IMR-90 (cell line): ENCODE measurements around the gene ZNF579. TPM values are rescaled to one million over a fixed set of nuclear protein-coding genes. Genes with fewer than 3 reads are reported as not detected.

Experiments
- ATAC-seq: fragments of 200-7000 bp; cut with Tn5 transposase; 2 replicates; pipeline ENCODE4 v1.9.1; 2020; ENCODE audit warnings: low read depth, mild to moderate bottlenecking, moderate library complexity
- BruUV-seq: library from RNA; stranded (reverse); fragments of 400-500 nt; replicated peaks from 2 replicates; lab custom pipeline; 2021; lab: Mats Ljungman, UMichigan
- CTCF ChIA-PET: fragments of 300-600 bp; formaldehyde crosslinking; extraction: SDS; loops from one replicate; lab custom pipeline; 2021; ENCODE audit warnings: antibody characterized with exemption; lab: Yijun Ruan, JAX
- POLR2A ChIA-PET: fragments of 300-600 bp; sonication (Branson Sonifier 250); formaldehyde crosslinking; loops from one replicate; lab custom pipeline; 2022; ENCODE audit warnings: antibody characterized with exemption; ENCODE audit not compliant: unreplicated experiment; lab: Charles Lee
- DNase-seq: peaks from one replicate; pipeline ENCODE4 v3.0.0; 2013
- H2AFZ ChIP-seq: replicated peaks from 2 replicates; pipeline ENCODE3; 2013; ENCODE audit warnings: low read length, mild to moderate bottlenecking; ENCODE audit not compliant: poor library complexity
- H2AK5ac ChIP-seq: 2 replicates; pipeline ENCODE4 v1.6.1; 2013; ENCODE audit warnings: low read depth, low read length, inconsistent platforms
- H2AK9ac ChIP-seq: replicated peaks from 2 replicates; pipeline ENCODE3; 2013; ENCODE audit warnings: mild to moderate bottlenecking, low read depth, low read length, moderate library complexity; ENCODE audit not compliant: poor library complexity
- H2BK120ac ChIP-seq: 2 replicates; pipeline ENCODE4 v1.6.1; 2013; ENCODE audit warnings: low read depth, low read length, inconsistent platforms
- H2BK15ac ChIP-seq: 3 replicates; pipeline ENCODE4 v1.6.1; 2013; ENCODE audit warnings: low read depth, low read length, inconsistent platforms
- H2BK20ac ChIP-seq: 2 replicates; pipeline ENCODE4 v1.6.1; 2013; ENCODE audit warnings: low read depth, mild to moderate bottlenecking, inconsistent platforms, low read length, moderate library complexity
- H2BK5ac ChIP-seq: 2 replicates; pipeline ENCODE4 v1.6.1; 2013; ENCODE audit warnings: mild to moderate bottlenecking, low read depth, low read length, inconsistent platforms; ENCODE audit not compliant: poor library complexity, severe bottlenecking
- H3K14ac ChIP-seq: replicated peaks from 2 replicates; pipeline ENCODE4 v1.6.1; 2013; ENCODE audit warnings: low read depth, low read length, inconsistent platforms
- H3K18ac ChIP-seq: 2 replicates; pipeline ENCODE4 v1.6.1; 2013; ENCODE audit warnings: low read depth, low read length, control low read depth
- H3K23ac ChIP-seq: 2 replicates; pipeline ENCODE4 v1.6.1; 2013; ENCODE audit warnings: low read depth, low read length, inconsistent platforms
- H3K27ac ChIP-seq: 2 replicates; pipeline ENCODE4 v1.5.1; 2013; ENCODE audit warnings: mild to moderate bottlenecking, control low read depth, low read length; ENCODE audit not compliant: insufficient read depth
- H3K27me3 ChIP-seq: 2 replicates; pipeline ENCODE4 v1.6.1; 2013; ENCODE audit warnings: low read length; ENCODE audit not compliant: control insufficient read depth, insufficient read depth
- H3K36me3 ChIP-seq: 2 replicates; pipeline ENCODE4 v1.6.1; 2013; ENCODE audit warnings: low read length, mixed read lengths; ENCODE audit not compliant: control insufficient read depth, insufficient read depth
- H3K4ac ChIP-seq: 2 replicates; pipeline ENCODE4 v1.6.1; 2013; ENCODE audit warnings: low read depth, low read length, inconsistent platforms
- H3K4me1 ChIP-seq: 2 replicates; pipeline ENCODE4 v1.6.1; 2013; ENCODE audit warnings: low read length, mixed read lengths; ENCODE audit not compliant: control insufficient read depth, insufficient read depth
- H3K4me2 ChIP-seq: 2 replicates; pipeline ENCODE4 v1.6.1; 2013; ENCODE audit warnings: low read depth, mild to moderate bottlenecking, control low read depth, low read length, moderate library complexity
- H3K4me3 ChIP-seq: 2 replicates; pipeline ENCODE4 v1.5.1; 2013; ENCODE audit warnings: low read depth, mild to moderate bottlenecking, control low read depth, low read length, moderate library complexity; ENCODE audit not compliant: insufficient read depth
- H3K56ac ChIP-seq: 2 replicates; pipeline ENCODE4 v1.6.1; 2013; ENCODE audit warnings: low read length, inconsistent platforms; ENCODE audit not compliant: insufficient read depth; ENCODE audit errors: extremely low read depth
- H3K79me1 ChIP-seq, 2 experiments: 2 replicates each; pipeline ENCODE4 v1.6.1; 2013; ENCODE audit warnings: low read length in 2 of 2, inconsistent platforms in 1 of 2, low read depth in 1 of 2
- H3K9ac ChIP-seq: 2 replicates; pipeline ENCODE4 v1.6.1; 2013; ENCODE audit warnings: low read depth, low read length, control low read depth
- H3K9me1 ChIP-seq: 2 replicates; pipeline ENCODE4 v1.6.1; 2013; ENCODE audit warnings: low read length, inconsistent platforms; ENCODE audit not compliant: insufficient read depth
- H3K9me3 ChIP-seq: 2 replicates; pipeline ENCODE4 v1.6.1; 2013; ENCODE audit warnings: low read length; ENCODE audit not compliant: control insufficient read depth, insufficient read depth
- H4K20me1 ChIP-seq: 2 replicates; pipeline ENCODE4 v1.6.1; 2013; ENCODE audit warnings: low read length, inconsistent platforms; ENCODE audit not compliant: insufficient read depth
- H4K5ac ChIP-seq: 2 replicates; pipeline ENCODE4 v1.6.1; 2013; ENCODE audit warnings: mild to moderate bottlenecking, low read depth, low read length, control low read depth
- H4K8ac ChIP-seq, 2 experiments: 2 replicates each; pipeline ENCODE4 v1.6.1; 2013; ENCODE audit warnings: low read depth in 2 of 2, low read length in 2 of 2, control low read depth in 1 of 2, inconsistent platforms in 1 of 2
- H4K91ac ChIP-seq: 2 replicates; pipeline ENCODE4 v1.6.1; 2013; ENCODE audit warnings: low read depth, low read length, inconsistent platforms; ENCODE audit not compliant: insufficient read depth
- BHLHE40 ChIP-seq: fragments of 150-350 bp; IDR thresholded peaks from 2 replicates; pipeline ENCODE4 v1.6.1; 2016; ENCODE audit warnings: mild to moderate bottlenecking, low read depth, low read length
- CEBPB ChIP-seq: IDR thresholded peaks from 2 replicates; pipeline ENCODE4 v1.6.1; 2012; ENCODE audit warnings: low read depth, low read length, improper control_type of control experiment
- CTCF ChIP-seq: conservative IDR thresholded peaks from 2 replicates; pipeline ENCODE4 v1.5.1; 2012; ENCODE audit warnings: mild to moderate bottlenecking, low read depth, low read length, improper control_type of control experiment
- FOS ChIP-seq: fragments of 150-350 bp; IDR thresholded peaks from 2 replicates; pipeline ENCODE4 v1.6.1; 2016; ENCODE audit warnings: low read depth, low read length
- MAFK ChIP-seq: IDR thresholded peaks from 2 replicates; pipeline ENCODE4 v1.6.1; 2012; ENCODE audit warnings: low read depth, low read length, improper control_type of control experiment
- MAZ ChIP-seq: IDR thresholded peaks from 2 replicates; pipeline ENCODE4 v1.6.1; 2012; ENCODE audit warnings: low read depth, mild to moderate bottlenecking, low read length, improper control_type of control experiment, moderate library complexity, borderline replicate concordance
- RAD21 ChIP-seq: IDR thresholded peaks from 2 replicates; pipeline ENCODE4 v1.6.1; 2012; ENCODE audit warnings: low read length, improper control_type of control experiment
- SMC3 ChIP-seq: fragments of 150-350 bp; IDR thresholded peaks from 2 replicates; pipeline ENCODE4 v1.6.1; 2016; ENCODE audit warnings: low read depth, mild to moderate bottlenecking, antibody characterized with exemption, low read length, moderate library complexity
- USF2 ChIP-seq: fragments of 150-350 bp; IDR thresholded peaks from 2 replicates; pipeline ENCODE4 v1.6.1; 2017; ENCODE audit warnings: mild to moderate bottlenecking, antibody characterized with exemption, low read length, low read depth
- WGBS, 2 experiments: methylation state at CpG; one replicate each; pipeline versions ENCODE4 v1.1.5 to v1.1.7; 2013; ENCODE audit warnings: missing lambda C conversion rate in 2 of 2; ENCODE audit not compliant: insufficient read length in 1 of 2; ENCODE audit errors: extremely low coverage in 2 of 2; 5-methylcytosine and 5-hydroxymethylcytosine counted together
- dilution Hi-C: fragments of 300-500 bp; cut with HindIII; formaldehyde crosslinking; loops from one replicate; pipeline ENCODE4 v1.14.3; 2018; ENCODE audit warnings: low sequenced_read_pairs; ENCODE audit not compliant: unreplicated experiment
- in situ Hi-C: fragments of 300-500 bp; cut with MboI; formaldehyde crosslinking; loops from 3 replicates; pipeline ENCODE4 v1.14.3; 2019; ENCODE audit warnings: low sequenced_read_pairs, inconsistent platforms, mixed read lengths
- intact Hi-C: fragments of 100-400 bp; cut with micrococcal nuclease; formaldehyde crosslinking; loops from 2 replicates; pipeline ENCODE4 v1.10.0; 2022
- polyA plus RNA-seq, 3 experiments: library from polyadenylated mRNA; depleted of rRNA; stranded (reverse); fragments of >200 nt; gene quantifications; 2 replicates each; pipeline ENCODE4 v1.2.3, GENCODE V29; 2012; ENCODE audit warnings: low replicate concordance in 1 of 3
- total RNA-seq: library from RNA; depleted of rRNA; stranded (reverse); fragments of >200 nt; gene quantifications from 2 replicates; pipeline ENCODE4 v1.2.3, GENCODE V29; 2012
- TF ChIP-seq, protein P1 (sequence below): fragments of 150-350 bp; IDR thresholded peaks from 2 replicates; pipeline ENCODE4 v1.6.1; 2016; ENCODE audit warnings: low read depth, mild to moderate bottlenecking, low read length, moderate library complexity, borderline replicate concordance

Gene ZNF579
- total and polyA plus RNA-seq, 2 of the 4 experiments (the other 2 are of a cell fraction): 0.54 to 9.0 TPM

GRCh38 chr19:55546011-55546410 lies 34.6 kb downstream of the ZNF579 start:
- Histone ChIP-seq H3K36me3 (no peaks in the 10 kb centered on the region), H3K4ac (peak overlapping the region; percentile 84), H2BK20ac (peak overlapping the region; percentile 76), H4K91ac (peak overlapping the region; percentile 80), H3K9ac (0 out of 2 replicates have a peak overlapping the region, but pooled peaks have one; percentile 1), H3K56ac (no peak overlapping the region), H2AK5ac (peak overlapping the region; percentile 93), H4K20me1 (no peaks in the 10 kb centered on the region), H3K4me3 (no peak overlapping the region), H2BK120ac (peak overlapping the region; percentile 80), H2AFZ (peak overlapping the region; percentile 82), H4K8ac (peak overlapping the region; percentile 15 to 47; a peak in 3 of 4 replicates), H3K18ac (no peak overlapping the region; the same call in 1 of the 2 replicates), H3K9me3 (no peaks in the 10 kb centered on the region; the same call in 1 of the 2 replicates), H3K14ac (peak overlapping the region; percentile 69), H3K27me3 (no peaks in the 10 kb centered on the region), H2AK9ac (peak overlapping the region; percentile 78), H2BK15ac (peak overlapping the region; percentile 96; the same call in 2 of the 3 replicates), H3K27ac (no peak overlapping the region; the same call in 1 of the 2 replicates), H3K4me2 (no peak overlapping the region), H3K9me1 (peaks cover 6% of the 10 kb centered on the region; the same call in 1 of the 2 replicates), H3K79me1 (no peaks in the 10 kb centered on the region), H3K23ac (0 out of 2 replicates have a peak overlapping the region, but pooled peaks have one; percentile 49), H3K4me1 (peaks cover 26% of the 10 kb centered on the region), H2BK5ac (no peak overlapping the region), H4K5ac (no peak overlapping the region)
- WGBS, 2 experiments: 34% methylated on average over 4 of the region's 11 CpGs; no CpG with 5 or more reads in 1 of the 2 experiments
- in situ Hi-C loops: no loop called here
- DNase-seq (no peak), ATAC-seq (no peak)
- ChIA-PET POLR2A (no interaction called here), CTCF (interaction anchor here (0.6 kb wide), 1 partner anchor 11 kb away, joined by 3 read pairs; no protein-coding TSS in a partner anchor)
- TF ChIP-seq, protein P1, sequence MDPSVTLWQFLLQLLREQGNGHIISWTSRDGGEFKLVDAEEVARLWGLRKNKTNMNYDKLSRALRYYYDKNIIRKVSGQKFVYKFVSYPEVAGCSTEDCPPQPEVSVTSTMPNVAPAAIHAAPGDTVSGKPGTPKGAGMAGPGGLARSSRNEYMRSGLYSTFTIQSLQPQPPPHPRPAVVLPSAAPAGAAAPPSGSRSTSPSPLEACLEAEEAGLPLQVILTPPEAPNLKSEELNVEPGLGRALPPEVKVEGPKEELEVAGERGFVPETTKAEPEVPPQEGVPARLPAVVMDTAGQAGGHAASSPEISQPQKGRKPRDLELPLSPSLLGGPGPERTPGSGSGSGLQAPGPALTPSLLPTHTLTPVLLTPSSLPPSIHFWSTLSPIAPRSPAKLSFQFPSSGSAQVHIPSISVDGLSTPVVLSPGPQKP: no peak
- TF ChIP-seq CEBPB (no peak), MAZ (no peak), RAD21 (no peak), MAFK (no peak), BHLHE40 (no peak), USF2 (no peak), SMC3 (no peak), FOS (no peak), CTCF (no peak)
- intact Hi-C loops: no loop called here
- dilution Hi-C loops: no loop called here
- BruUV-seq: no TSS peak
